Caco-2 (cell line): ENCODE measurements around the gene DNMT3A. TPM values are rescaled to one million over a fixed set of nuclear protein-coding genes. Genes with fewer than 3 reads are reported as not detected.

Experiments
- BruUV-seq: library from RNA; stranded (reverse); fragments of 400-500 nt; replicated peaks from 2 replicates; lab custom pipeline; 2021; lab: Mats Ljungman, UMichigan
- CTCF ChIA-PET: fragments of 300-600 bp; sonication (Branson Sonifier 250); formaldehyde crosslinking; loops from one replicate; lab custom pipeline; 2022; ENCODE audit warnings: antibody characterized with exemption; lab: Charles Lee
- POLR2A ChIA-PET: fragments of 300-600 bp; sonication (Branson Sonifier 250); formaldehyde crosslinking; loops from one replicate; lab custom pipeline; 2022; ENCODE audit warnings: antibody characterized with exemption; lab: Charles Lee
- DNase-seq, 2 experiments: peaks; one replicate each; pipeline versions ENCODE4 v3.0.0 to v3.0.0-alpha.2; 2020 to 2022
- H3K27me3 ChIP-seq: replicated peaks from 2 replicates; pipeline ENCODE4 v1.6.0; 2011; ENCODE audit warnings: low read length; ENCODE audit not compliant: control insufficient read depth, insufficient read depth
- H3K36me3 ChIP-seq: 2 replicates; pipeline ENCODE4 v1.5.1; 2011; ENCODE audit warnings: low read length; ENCODE audit not compliant: control insufficient read depth, insufficient read depth
- H3K4me1 ChIP-seq: fragments of 250-450 bp; sonication (Bioruptor Pico); 2 replicates; pipeline ENCODE4 v1.5.1; 2020; ENCODE audit warnings: mild to moderate bottlenecking
- H3K4me3 ChIP-seq: 2 replicates; pipeline ENCODE4 v1.5.1; 2011; ENCODE audit warnings: low read depth, mild to moderate bottlenecking, control low read depth, low read length
- H3K9me3 ChIP-seq: fragments of 250-450 bp; sonication (Bioruptor Pico); 2 replicates; pipeline ENCODE4 v1.5.1; 2020; ENCODE audit warnings: mild to moderate bottlenecking, moderate library complexity
- H3K27ac Mint-ChIP-seq: one replicate; pipeline ENCODE4 v1.8.0; 2022; ENCODE audit warnings: mixed read lengths; ENCODE audit not compliant: unreplicated experiment
- H3K27me3 Mint-ChIP-seq: one replicate; pipeline ENCODE4 v1.8.0; 2022; ENCODE audit warnings: mixed read lengths; ENCODE audit not compliant: insufficient read depth, unreplicated experiment
- H3K36me3 Mint-ChIP-seq: one replicate; pipeline ENCODE4 v1.8.0; 2022; ENCODE audit warnings: mild to moderate bottlenecking, mixed read lengths; ENCODE audit not compliant: insufficient read depth, unreplicated experiment
- H3K4me1 Mint-ChIP-seq: one replicate; pipeline ENCODE4 v1.8.0; 2022; ENCODE audit warnings: low read depth, mixed read lengths; ENCODE audit not compliant: unreplicated experiment
- H3K4me3 Mint-ChIP-seq: one replicate; pipeline ENCODE4 v1.8.0; 2022; ENCODE audit warnings: mild to moderate bottlenecking, moderate library complexity, mixed read lengths; ENCODE audit not compliant: unreplicated experiment
- H3K9me3 Mint-ChIP-seq: one replicate; pipeline ENCODE4 v1.8.0; 2022; ENCODE audit warnings: mixed read lengths; ENCODE audit not compliant: unreplicated experiment
- CTCF ChIP-seq, 2 experiments: fragments of 200-600 bp in 1 of 2; IDR thresholded peaks; 1 replicate in 1 of 2; 2 replicates in 1 of 2; pipeline versions ENCODE4 v1.5.1 to v1.8.0; 2011 to 2022; ENCODE audit warnings: antibody characterized with exemption in 1 of 2, control low read depth in 1 of 2, inconsistent platforms in 1 of 2, low read depth in 1 of 2, low read length in 1 of 2, mild to moderate bottlenecking in 1 of 2, moderate library complexity in 1 of 2; ENCODE audit not compliant: insufficient read depth in 1 of 2, severe bottlenecking in 1 of 2, unreplicated experiment in 1 of 2
- intact Hi-C: fragments of 100-400 bp; cut with micrococcal nuclease; formaldehyde crosslinking; loops from one replicate; pipeline ENCODE4 v1.10.0; 2022; ENCODE audit not compliant: unreplicated experiment
- total RNA-seq: library from RNA; stranded (reverse); gene quantifications from 2 replicates; pipeline ENCODE4 v1.2.3, GENCODE V29; 2022

Gene DNMT3A
- total RNA-seq, 1 experiment from 2014 or later, result 72.2 TPM

DNA sequence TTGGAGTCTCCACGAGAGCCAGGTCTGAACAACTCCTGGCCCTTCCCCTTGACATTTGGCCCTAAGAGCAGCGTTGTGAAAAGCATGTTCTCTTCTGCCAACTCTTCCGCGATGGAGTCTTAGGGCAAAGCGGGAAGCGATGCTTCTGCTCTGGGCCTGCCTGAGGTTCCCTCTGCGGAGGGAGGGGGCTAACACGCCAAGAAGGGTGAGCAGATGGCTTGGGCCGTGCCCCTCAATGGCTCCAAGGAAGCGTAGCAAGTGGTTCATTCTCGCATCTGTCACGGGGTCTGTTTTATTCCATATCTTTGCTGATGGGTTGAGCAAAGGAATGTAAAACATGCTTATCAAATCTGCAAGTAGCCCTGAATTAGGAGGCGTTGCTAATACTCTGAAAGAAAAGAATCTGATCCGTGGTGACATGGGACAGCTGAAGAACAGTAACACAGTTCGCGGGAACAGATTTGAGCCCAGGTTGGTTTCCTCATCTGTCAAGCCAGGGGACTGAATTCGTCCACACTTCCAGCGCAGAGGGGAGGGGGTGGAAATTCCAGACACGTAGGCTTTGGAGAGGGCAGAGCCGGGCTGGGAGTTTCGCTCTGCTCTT lies 38.0 kb downstream of the DNMT3A start:
- H3K4me1 ChIP-seq, result no peaks in the 10 kb centered on the region
- CTCF ChIA-PET, result no interaction called here

DNA sequence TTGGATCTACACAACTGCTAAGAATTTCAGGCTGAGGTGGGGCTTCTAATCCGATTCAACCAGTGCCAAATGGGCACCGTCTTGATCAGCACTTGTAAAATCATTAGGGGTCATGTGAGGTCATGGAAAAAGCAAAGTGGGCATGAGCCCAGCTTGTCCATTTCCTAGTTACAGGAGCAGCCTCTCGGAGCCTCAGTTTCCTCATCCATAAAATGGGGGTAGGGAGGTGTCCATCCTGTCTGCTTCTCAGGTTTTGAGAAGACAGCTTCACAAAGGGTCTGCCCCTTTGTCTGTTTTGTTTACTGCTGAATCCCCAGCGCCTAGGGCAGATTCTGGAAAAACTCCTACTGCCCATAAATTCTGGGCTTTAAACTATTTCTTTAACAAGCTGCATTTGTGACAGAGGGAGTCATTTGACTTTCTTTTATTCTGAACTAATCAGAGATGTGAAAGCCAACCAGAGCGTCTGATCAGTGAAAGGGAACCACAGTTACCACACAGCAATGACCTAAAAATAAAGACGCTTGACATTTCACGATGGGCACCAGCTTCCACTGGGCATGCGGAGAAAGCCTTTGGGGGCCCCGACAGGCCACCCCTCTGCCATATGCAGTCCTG lies 38.9 kb downstream of the DNMT3A start:
- ChIA-PET POLR2A (no interaction called here), CTCF (no interaction called here)
- Histone ChIP-seq H3K4me3 (no peak overlapping the region), H3K27me3 (no peaks in the 10 kb centered on the region), H3K9me3 (no peaks in the 10 kb centered on the region), H3K36me3 (no peaks in the 10 kb centered on the region), H3K4me1 (no peaks in the 10 kb centered on the region)
- no peak for DNase-seq
- BruUV-seq, result no TSS peak
- Mint-ChIP-seq H3K4me1 (no peaks in the 10 kb centered on the region), H3K27ac (no peak overlapping the region), H3K36me3 (peaks cover 8% of the 10 kb centered on the region), H3K9me3 (no peaks in the 10 kb centered on the region), H3K4me3 (no peak overlapping the region), H3K27me3 (no peaks in the 10 kb centered on the region)
- no peak for TF ChIP-seq CTCF (IDR thresholded peaks at IDR 0.05; ENCODE audit: insufficient read depth in 1 of 2, low read depth in 1 of 2, low read length in 1 of 2, severe bottlenecking in 1 of 2, unreplicated experiment in 1 of 2)
- intact Hi-C loops, result no loop called here

More for the DNA sequence above, 38.0 kb downstream of the DNMT3A start:
- Histone ChIP-seq H3K4me3 (no peak overlapping the region), H3K27me3 (no peaks in the 10 kb centered on the region), H3K36me3 (no peaks in the 10 kb centered on the region), H3K9me3 (no peaks in the 10 kb centered on the region)
- POLR2A ChIA-PET, result no interaction called here
- Mint-ChIP-seq H3K4me3 (no peak overlapping the region), H3K27me3 (no peaks in the 10 kb centered on the region), H3K9me3 (no peaks in the 10 kb centered on the region), H3K4me1 (no peaks in the 10 kb centered on the region), H3K36me3 (peaks cover 8% of the 10 kb centered on the region), H3K27ac (no peak overlapping the region)
- BruUV-seq, result no TSS peak
- intact Hi-C loops, result no loop called here
- no peak for DNase-seq
- no peak for TF ChIP-seq CTCF (IDR thresholded peaks at IDR 0.05; ENCODE audit: insufficient read depth in 1 of 2, low read depth in 1 of 2, low read length in 1 of 2, severe bottlenecking in 1 of 2, unreplicated experiment in 1 of 2)

DNA sequence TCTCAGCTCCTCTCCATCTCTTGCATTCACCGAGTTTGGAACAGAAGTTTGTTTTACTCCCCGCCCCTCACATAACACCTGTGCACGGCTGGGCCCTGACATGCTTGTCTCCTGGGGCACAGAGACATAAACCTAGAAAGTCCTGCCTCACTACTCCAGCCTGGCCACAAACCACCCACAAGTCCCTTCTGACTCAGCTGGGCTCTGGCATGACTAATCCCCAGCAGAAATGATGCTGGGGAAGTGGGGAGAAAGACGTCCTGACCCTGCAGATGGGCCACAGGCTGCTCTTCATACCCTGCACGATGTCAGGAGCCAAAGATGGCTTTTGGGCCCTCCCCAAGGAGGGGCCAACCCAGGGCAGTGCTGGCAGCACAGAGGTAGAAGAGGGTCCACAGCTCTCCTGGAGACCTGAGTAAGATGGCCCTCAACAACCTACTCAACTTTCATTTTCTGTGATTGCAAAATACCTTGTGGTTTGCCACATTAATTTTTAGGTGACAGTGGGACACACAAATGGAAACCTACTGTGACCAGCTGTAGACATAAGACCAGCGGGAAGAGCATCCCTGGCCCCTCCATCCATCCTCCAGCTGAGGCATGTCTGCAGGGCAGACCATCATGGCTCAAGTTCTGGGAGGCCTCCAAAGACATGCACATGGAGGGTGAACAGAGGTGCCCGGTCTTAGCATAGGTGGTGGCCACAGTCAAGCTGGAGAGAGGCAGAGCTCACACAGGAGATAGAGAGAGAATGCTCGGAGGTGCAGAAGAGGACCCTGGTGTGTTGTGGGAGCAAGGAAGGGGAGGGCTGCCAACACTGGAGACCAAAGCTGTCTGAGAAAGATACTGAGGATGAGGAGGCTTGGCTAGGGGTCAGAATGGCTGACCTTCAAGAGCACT lies 40.0 kb downstream of the DNMT3A start:
- Mint-ChIP-seq H3K4me1 (no peaks in the 10 kb centered on the region), H3K36me3 (peaks cover 8% of the 10 kb centered on the region), H3K27ac (no peak overlapping the region), H3K9me3 (no peaks in the 10 kb centered on the region), H3K27me3 (no peaks in the 10 kb centered on the region), H3K4me3 (no peak overlapping the region)
- CTCF ChIA-PET, result no interaction called here
- TF ChIP-seq CTCF (IDR thresholded peaks at IDR 0.05; ENCODE audit: insufficient read depth in 1 of 2, low read depth in 1 of 2, low read length in 1 of 2, severe bottlenecking in 1 of 2, unreplicated experiment in 1 of 2), result no peak
- no peaks in the 10 kb centered on the region for H3K4me1 ChIP-seq
- no TSS peak for BruUV-seq
- no peaks in the 10 kb centered on the region for H3K27me3 ChIP-seq
- no peaks in the 10 kb centered on the region for H3K36me3 ChIP-seq
- POLR2A ChIA-PET, result no interaction called here
- H3K4me3 ChIP-seq, result no peak overlapping the region
- H3K9me3 ChIP-seq, result no peaks in the 10 kb centered on the region
- intact Hi-C loops, result no loop called here
- no peak for DNase-seq
